PFSK-1 (cell line): ENCODE data around the gene APOL4.

Source experiments
- POLR2AphosphoS5 ChIP-seq: IDR thresholded peaks from 2 replicates; pipeline ENCODE4 v1.6.1; 2012; ENCODE audit warnings: low read depth, mild to moderate bottlenecking, control low read depth, low read length, moderate library complexity
- REST ChIP-seq, 2 experiments: IDR thresholded peaks; 2 replicates each; pipeline versions ENCODE4 v1.6.1 to v1.8.0; 2011 to 2012; ENCODE audit warnings: low read depth in 2 of 2, low read length in 2 of 2, control low read depth in 1 of 2, inconsistent platforms in 1 of 2, mild to moderate bottlenecking in 1 of 2, moderate library complexity in 1 of 2; ENCODE audit not compliant: insufficient read depth in 1 of 2
- SIN3A ChIP-seq: IDR thresholded peaks from 2 replicates; pipeline ENCODE4 v1.6.1; 2012; ENCODE audit warnings: mild to moderate bottlenecking, low read length, moderate library complexity, borderline replicate concordance; ENCODE audit not compliant: insufficient read depth
- TAF1 ChIP-seq: IDR thresholded peaks from 2 replicates; pipeline ENCODE4 v1.6.1; 2012; ENCODE audit warnings: low read length, control low read depth, borderline replicate concordance; ENCODE audit not compliant: insufficient read depth

GRCh38 chr22:36246718-36247117, 45.1 kb upstream of the APOL4 start:
- TF ChIP-seq SIN3A: no peak
- TF ChIP-seq TAF1: no peak
- no peak for TF ChIP-seq REST (IDR thresholded peaks at IDR 0.05; ENCODE audit: insufficient read depth in 1 of 2, low read depth in 2 of 2, low read length in 2 of 2)
- no peak for TF ChIP-seq POLR2AphosphoS5
